A549 (cell line): ENCODE data around the gene ACBD3.

Experiments used
- BHLHE40 ChIP-seq: IDR thresholded peaks from 2 replicates; pipeline ENCODE4 v1.6.1; 2012; ENCODE audit warnings: low read depth, low read length, inconsistent platforms
- CEBPB ChIP-seq, 2 experiments: fragments of >200 bp in 1 of 2; sonication (Bioruptor Twin) in 1 of 2; formaldehyde crosslinking in 1 of 2; IDR thresholded peaks; 2 replicates each; pipeline ENCODE4 v1.6.1; 2012 to 2016
- CHD2 ChIP-seq: fragments of 150-350 bp; IDR thresholded peaks from 2 replicates; pipeline ENCODE4 v1.6.1; 2014; ENCODE audit warnings: low read length; ENCODE audit not compliant: partially characterized antibody
- EP300 ChIP-seq, 2 experiments: fragments of >200 bp; sonication (Bioruptor Twin); formaldehyde crosslinking; IDR thresholded peaks; 2 replicates in 1 of 2; 3 replicates in 1 of 2; pipeline ENCODE4 v1.6.1; 2016 to 2017
- HEYL ChIP-seq: fragments of 250-450 bp; sonication (Bioruptor Pico); IDR thresholded peaks from 2 replicates; pipeline ENCODE4 v1.8.0; 2021; ENCODE audit warnings: mild to moderate bottlenecking, moderate library complexity
- POLR2A ChIP-seq: IDR thresholded peaks from 2 replicates; pipeline ENCODE4 v1.6.1; 2012; ENCODE audit warnings: mild to moderate bottlenecking, low read length
- POLR2AphosphoS2 ChIP-seq: conservative IDR thresholded peaks from 2 replicates; pipeline ENCODE4 v1.6.1; 2012; ENCODE audit warnings: low read length, improper control_type of control experiment, inconsistent platforms
- RFX5 ChIP-seq: fragments of 450-650 bp; IDR thresholded peaks from 2 replicates; pipeline ENCODE4 v1.7.1; 2014; ENCODE audit warnings: antibody characterized with exemption, mild to moderate bottlenecking, moderate library complexity
- TP53 ChIP-seq: fragments of 250-450 bp; sonication (Bioruptor Pico); IDR thresholded peaks from 2 replicates; pipeline ENCODE4 v1.5.0; 2021; ENCODE audit warnings: mild to moderate bottlenecking, moderate library complexity
- ZNF302 ChIP-seq: fragments of 250-450 bp; sonication (Bioruptor Pico); IDR thresholded peaks from 2 replicates; pipeline ENCODE4 v1.9.0; 2021; ENCODE audit warnings: inconsistent platforms, mild to moderate bottlenecking, moderate library complexity
- TF ChIP-seq, protein P1 (sequence below): fragments of >200 bp; sonication (Bioruptor Twin); formaldehyde crosslinking; IDR thresholded peaks from 3 replicates; pipeline ENCODE4 v1.5.1; 2016
- TF ChIP-seq, protein P2 (sequence below): fragments of 450-650 bp; IDR thresholded peaks from 2 replicates; pipeline ENCODE4 v1.6.1; 2014; ENCODE audit warnings: antibody characterized with exemption
- TF ChIP-seq, protein P3 (sequence below): fragments of 200-600 bp; sonication (generic); IDR thresholded peaks from 2 replicates; pipeline ENCODE4 v1.6.1; 2016; ENCODE audit warnings: antibody characterized with exemption, mild to moderate bottlenecking, moderate library complexity

DNA sequence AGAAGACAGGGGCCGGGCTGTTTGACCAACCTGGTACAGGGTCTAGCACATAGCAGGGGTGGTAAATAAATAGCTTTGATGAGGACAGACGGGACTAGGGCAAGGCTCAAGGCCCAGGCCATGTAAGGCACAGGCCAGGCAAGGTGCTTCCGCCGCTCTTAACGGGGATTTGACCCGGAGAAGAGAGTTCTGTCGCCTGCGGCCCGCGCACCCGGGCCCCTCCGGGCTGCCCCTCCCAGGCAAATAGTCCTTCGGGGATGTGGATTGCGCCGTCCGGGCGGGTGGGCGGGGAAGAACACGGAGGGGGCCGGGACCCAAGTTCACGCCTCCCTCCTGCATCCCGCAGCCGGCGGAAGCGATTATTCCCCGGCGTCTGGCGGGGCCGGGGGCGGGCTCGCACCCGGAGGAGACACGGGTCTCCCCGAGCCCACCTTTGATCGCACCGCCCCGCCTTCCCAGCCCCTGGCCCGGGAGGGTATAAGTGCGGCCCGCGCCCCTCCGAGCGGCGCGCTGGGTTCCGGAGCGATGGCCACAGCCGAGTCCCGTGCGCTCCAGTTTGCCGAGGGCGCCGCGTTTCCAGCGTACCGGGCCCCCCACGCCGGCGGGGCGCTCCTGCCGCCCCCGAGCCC is 36.7 kb upstream of the ACBD3 start, which contains the start of gene MIXL1:
- TF ChIP-seq RFX5, result no peak
- no peak for TF ChIP-seq POLR2AphosphoS2
- TF ChIP-seq, protein P1, sequence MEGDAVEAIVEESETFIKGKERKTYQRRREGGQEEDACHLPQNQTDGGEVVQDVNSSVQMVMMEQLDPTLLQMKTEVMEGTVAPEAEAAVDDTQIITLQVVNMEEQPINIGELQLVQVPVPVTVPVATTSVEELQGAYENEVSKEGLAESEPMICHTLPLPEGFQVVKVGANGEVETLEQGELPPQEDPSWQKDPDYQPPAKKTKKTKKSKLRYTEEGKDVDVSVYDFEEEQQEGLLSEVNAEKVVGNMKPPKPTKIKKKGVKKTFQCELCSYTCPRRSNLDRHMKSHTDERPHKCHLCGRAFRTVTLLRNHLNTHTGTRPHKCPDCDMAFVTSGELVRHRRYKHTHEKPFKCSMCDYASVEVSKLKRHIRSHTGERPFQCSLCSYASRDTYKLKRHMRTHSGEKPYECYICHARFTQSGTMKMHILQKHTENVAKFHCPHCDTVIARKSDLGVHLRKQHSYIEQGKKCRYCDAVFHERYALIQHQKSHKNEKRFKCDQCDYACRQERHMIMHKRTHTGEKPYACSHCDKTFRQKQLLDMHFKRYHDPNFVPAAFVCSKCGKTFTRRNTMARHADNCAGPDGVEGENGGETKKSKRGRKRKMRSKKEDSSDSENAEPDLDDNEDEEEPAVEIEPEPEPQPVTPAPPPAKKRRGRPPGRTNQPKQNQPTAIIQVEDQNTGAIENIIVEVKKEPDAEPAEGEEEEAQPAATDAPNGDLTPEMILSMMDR, result no peak
- no peak for TF ChIP-seq BHLHE40
- TF ChIP-seq CEBPB (IDR thresholded peaks at IDR 0.05), result no peak
- TF ChIP-seq, protein P2, sequence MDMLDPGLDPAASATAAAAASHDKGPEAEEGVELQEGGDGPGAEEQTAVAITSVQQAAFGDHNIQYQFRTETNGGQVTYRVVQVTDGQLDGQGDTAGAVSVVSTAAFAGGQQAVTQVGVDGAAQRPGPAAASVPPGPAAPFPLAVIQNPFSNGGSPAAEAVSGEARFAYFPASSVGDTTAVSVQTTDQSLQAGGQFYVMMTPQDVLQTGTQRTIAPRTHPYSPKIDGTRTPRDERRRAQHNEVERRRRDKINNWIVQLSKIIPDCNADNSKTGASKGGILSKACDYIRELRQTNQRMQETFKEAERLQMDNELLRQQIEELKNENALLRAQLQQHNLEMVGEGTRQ, result no peak
- no peak for TF ChIP-seq CHD2
- TF ChIP-seq, protein P3, sequence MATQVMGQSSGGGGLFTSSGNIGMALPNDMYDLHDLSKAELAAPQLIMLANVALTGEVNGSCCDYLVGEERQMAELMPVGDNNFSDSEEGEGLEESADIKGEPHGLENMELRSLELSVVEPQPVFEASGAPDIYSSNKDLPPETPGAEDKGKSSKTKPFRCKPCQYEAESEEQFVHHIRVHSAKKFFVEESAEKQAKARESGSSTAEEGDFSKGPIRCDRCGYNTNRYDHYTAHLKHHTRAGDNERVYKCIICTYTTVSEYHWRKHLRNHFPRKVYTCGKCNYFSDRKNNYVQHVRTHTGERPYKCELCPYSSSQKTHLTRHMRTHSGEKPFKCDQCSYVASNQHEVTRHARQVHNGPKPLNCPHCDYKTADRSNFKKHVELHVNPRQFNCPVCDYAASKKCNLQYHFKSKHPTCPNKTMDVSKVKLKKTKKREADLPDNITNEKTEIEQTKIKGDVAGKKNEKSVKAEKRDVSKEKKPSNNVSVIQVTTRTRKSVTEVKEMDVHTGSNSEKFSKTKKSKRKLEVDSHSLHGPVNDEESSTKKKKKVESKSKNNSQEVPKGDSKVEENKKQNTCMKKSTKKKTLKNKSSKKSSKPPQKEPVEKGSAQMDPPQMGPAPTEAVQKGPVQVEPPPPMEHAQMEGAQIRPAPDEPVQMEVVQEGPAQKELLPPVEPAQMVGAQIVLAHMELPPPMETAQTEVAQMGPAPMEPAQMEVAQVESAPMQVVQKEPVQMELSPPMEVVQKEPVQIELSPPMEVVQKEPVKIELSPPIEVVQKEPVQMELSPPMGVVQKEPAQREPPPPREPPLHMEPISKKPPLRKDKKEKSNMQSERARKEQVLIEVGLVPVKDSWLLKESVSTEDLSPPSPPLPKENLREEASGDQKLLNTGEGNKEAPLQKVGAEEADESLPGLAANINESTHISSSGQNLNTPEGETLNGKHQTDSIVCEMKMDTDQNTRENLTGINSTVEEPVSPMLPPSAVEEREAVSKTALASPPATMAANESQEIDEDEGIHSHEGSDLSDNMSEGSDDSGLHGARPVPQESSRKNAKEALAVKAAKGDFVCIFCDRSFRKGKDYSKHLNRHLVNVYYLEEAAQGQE, result no peak
- TF ChIP-seq HEYL (CRISPR knock-in tag), result no peak
- TF ChIP-seq POLR2A, result no peak
- no peak for TF ChIP-seq ZNF302
- no peak for TF ChIP-seq EP300 (IDR thresholded peaks at IDR 0.05)
- TF ChIP-seq TP53, result no peak
